Rectal smooth muscle tissue (tissue), 1 donor: ENCODE results near the gene PPT2.
A peak's percentile ranks its signal among the peaks of the same experiment; 100 is the strongest.

ENCODE experiments used
- H3K27ac ChIP-seq: one replicate; pipeline ENCODE4 v1.7.0; 2013; ENCODE audit warnings: low read depth, low read length, inconsistent platforms
- H3K27me3 ChIP-seq: one replicate; pipeline ENCODE4 v1.7.0; 2013; ENCODE audit warnings: low read length; ENCODE audit not compliant: control insufficient read depth, insufficient read depth
- H3K36me3 ChIP-seq: one replicate; pipeline ENCODE4 v1.7.0; 2013; ENCODE audit warnings: low read length; ENCODE audit not compliant: control insufficient read depth, insufficient read depth
- H3K4me1 ChIP-seq: one replicate; pipeline ENCODE4 v1.7.0; 2013; ENCODE audit warnings: low read length; ENCODE audit not compliant: control insufficient read depth, insufficient read depth
- H3K4me3 ChIP-seq: one replicate; pipeline ENCODE4 v1.7.0; 2013; ENCODE audit warnings: low read length
- H3K9ac ChIP-seq: one replicate; pipeline ENCODE4 v1.7.0; 2013; ENCODE audit warnings: low read length

Gene PPT2

DNA sequence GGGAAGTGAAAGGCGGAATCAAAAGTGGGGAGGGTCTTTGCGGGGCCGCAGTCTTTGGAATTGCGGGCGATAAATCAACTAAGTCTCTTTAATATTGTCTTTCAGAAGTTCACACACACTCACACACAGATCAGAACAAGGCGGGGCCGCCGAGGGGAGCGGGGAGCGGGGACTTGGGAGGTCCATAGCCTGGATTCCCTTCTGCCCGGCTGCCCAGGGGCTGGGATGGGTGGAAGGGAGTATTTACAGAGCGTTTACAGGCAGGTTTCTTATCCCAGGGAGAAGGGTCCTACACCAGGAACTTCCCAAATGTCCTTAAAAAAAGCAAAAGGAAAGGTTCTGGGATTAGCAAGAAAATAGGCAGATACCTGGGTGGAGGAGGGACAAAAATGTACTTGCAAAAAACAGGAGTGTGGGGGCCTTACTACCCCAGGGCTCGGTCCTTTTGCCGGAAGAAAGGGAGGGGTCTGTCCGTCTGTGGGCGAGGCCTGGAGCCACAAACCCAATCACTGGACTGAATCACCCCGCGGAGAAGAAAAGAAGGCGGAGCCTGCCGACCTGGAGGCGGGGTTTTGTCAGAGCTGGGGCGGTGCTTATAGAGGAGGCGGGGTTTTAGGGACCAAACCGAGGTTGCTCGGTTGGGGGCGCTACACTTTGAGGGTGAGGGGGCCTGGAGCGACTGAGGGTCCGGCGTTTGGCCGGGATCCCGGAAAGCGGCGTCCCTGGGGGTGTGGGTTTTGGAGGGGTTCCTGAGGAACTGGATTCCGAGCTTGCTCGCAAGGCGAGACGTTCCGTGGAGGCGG lies 5.5 kb upstream of the PPT2 start:
- no peak overlapping the region for H3K27ac ChIP-seq
- no peak overlapping the region for H3K9ac ChIP-seq
- H3K36me3 ChIP-seq: peaks cover 2% of the 10 kb centered on the region
- peaks cover 2% of the 10 kb centered on the region for H3K27me3 ChIP-seq
- H3K4me3 ChIP-seq: peak overlapping the region; percentile 18
- peaks cover 12% of the 10 kb centered on the region for H3K4me1 ChIP-seq

DNA sequence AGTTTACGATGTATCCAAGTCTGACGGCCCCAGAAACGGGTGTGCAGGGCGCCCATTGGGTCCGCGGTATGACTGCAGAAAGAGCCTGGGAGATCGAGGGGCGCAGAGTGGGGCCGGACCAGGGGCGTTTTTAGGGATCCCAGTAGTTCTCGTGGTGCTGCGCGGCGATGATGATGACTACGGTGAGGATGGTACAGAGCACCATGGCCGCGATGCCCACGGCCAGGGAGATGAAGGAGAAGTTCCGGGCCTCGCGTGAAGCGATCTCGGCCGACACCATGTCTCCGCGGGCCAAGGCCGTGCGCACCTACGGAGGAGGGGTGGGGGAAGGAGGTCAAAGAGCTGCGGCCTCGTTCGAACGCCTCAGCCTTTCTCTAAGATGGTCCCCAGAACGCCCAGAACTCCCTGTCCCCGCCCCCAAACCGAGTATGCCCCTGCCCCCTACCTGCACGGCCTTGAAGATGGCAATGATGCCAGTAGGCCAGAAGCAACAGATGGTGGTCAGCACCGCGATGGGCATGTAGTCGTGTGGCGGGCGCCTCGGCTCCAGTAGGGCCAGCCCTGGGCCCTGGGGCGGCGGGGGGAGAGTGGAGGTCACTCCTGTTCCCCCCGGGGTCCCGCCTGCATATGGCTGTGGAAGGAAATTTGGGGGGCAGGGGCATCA lies 4.7 kb upstream of the PPT2 start:
- no peak overlapping the region for H3K27ac ChIP-seq
- H3K4me1 ChIP-seq: peaks cover 12% of the 10 kb centered on the region
- H3K36me3 ChIP-seq: peaks cover 2% of the 10 kb centered on the region
- no peak overlapping the region for H3K4me3 ChIP-seq
- peaks cover 2% of the 10 kb centered on the region for H3K27me3 ChIP-seq
- H3K9ac ChIP-seq: no peak overlapping the region

DNA sequence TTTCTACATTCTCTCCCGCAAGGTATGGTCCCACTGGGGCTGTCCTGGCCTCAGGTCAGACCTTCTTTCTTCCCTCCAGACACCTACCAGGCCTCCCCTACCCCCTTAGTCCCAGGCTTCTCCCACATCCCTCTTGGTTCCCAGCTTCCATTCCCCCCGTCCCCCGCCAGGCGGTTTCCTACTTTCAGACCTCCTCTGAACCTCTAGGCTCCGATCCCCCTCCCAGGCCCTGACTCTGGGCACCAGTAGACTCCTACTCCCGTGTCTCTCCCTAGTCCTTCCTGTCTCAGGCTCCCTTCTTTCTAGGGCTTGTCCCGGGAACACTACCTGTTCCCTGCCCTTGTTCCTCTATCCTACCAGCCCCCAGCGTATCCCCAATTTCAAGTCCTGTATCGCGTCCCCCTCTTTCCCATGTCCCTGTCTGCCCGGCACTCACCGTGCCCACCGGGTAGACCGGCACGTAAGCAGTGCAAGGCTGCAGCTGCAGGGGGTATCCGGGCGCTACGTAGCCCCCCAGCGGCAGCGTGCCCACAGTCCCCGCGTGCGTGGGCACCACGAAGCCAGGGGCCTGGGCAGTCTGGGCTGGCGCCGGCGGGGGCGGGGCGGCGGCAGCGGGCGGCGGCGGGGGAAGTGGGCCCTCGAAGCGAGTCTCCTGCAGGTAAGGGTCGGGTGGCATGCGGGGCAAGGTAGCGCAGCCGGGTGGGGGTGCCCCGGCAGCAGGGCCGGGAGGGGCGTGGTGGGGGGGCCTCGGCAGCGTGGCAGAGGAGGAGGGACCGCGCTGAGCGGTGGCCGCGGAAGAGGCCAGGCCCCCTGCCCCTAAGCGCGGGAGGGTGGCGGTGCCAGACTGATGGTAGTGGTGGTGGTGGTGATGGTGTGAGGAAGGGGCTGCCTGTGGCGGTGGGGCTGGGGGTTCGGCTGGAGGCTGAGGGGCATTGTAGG lies 3.7 kb upstream of the PPT2 start:
- peak overlapping the region; percentile 68 for H3K4me3 ChIP-seq
- H3K4me1 ChIP-seq: peaks cover 14% of the 10 kb centered on the region

DNA sequence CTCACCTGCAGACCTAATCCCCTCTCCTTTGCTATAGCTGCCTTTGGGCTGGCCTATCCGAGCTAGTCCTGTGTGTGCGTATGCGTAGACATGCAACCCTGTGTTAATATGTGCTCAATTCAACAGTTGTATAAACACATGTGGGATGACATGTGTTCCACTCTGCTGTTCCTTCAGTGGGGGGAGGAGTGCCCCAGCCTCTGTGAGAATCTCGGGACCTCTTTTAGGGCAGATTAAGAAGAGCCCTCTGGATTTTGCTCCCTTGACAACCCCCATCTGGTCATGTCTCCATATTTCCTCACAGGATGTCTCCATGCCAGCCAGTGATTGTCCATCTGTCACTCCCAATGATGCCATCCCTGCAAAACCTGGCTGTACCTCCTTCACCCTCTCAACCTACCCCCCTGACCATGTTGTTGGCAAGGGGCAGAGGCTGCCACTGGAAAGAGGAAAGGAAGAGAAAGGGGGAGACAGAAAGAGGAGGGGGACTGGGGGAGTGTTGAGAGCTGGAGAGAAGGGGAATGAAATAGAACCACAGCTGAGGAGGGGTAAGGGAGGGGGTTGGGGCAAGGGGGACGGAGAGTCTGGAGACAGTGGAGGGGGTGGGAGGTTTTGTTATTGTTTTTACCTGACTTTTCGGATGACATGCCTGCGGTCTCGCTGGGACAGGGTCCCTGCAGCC lies 2.6 kb upstream of the PPT2 start:
- Histone ChIP-seq H3K9ac (no peak overlapping the region), H3K4me3 (peak overlapping the region; percentile 68), H3K27ac (peak overlapping the region; percentile 15), H3K4me1 (peaks cover 17% of the 10 kb centered on the region), H3K27me3 (peaks cover 2% of the 10 kb centered on the region), H3K36me3 (peaks cover 2% of the 10 kb centered on the region)

More for the DNA sequence above, 3.7 kb upstream of the PPT2 start:
- Histone ChIP-seq H3K27me3 (peaks cover 2% of the 10 kb centered on the region), H3K9ac (no peak overlapping the region), H3K36me3 (peaks cover 2% of the 10 kb centered on the region), H3K27ac (no peak overlapping the region)

DNA sequence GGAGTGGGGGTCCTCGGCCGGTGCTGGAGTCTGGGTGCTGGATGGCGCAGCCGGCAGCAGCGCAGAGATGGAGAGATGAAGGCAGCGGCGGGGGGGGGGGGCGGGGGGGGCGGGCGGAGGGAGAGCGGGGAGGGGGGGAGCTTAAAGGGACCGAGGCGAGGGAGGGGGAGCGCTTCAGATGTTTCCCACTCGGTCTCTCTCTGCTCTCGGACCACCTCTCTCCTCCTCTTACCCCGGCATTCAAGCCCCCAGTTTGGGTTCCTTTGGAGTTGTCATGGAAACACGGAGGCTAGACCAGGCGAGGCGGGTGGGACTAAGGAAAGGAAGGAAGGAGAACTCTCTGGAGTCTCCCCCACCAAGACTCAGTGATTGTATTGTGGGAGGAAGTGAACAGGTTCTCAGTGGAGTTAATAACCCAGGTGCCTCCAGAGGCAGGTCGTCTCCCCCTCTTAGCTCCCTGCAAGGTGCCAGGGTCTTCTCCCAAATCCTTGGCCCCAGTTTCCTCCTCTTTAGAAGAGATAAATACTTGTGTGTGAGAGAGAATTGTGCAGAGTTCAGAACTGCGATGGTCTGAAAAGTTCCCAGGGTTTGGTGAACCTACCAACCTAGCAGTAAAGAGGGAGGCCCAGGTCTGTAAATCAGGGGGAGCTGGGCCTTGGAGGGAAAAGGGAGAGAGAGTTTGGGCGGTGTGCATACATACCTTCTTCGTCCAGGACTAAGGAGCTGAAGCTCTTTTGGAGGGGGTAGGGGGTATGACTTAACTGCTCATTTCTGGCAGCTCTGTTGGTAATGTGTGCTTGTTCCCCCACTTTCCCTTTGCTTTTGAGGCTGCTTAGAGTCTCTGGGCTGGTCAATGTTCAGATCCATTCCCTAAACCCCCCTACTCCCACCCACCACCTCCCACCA lies 1.8 kb upstream of the PPT2 start, which contains the start of gene PRRT1:
Gene PRRT1, minus strand, starts transcription at position 77 of the 906 bp plus-strand sequence. CDS start 112 bp downstream, outside the sequence.
- Histone ChIP-seq H3K9ac (no peak within 1 kb of the TSS), H3K27ac (peak within 1 kb of the TSS; percentile 91), H3K4me1 (peaks cover 17% of the 10 kb centered on the region), H3K36me3 (peaks cover 2% of the 10 kb centered on the region), H3K4me3 (peak within 1 kb of the TSS; percentile 88), H3K27me3 (peaks cover 2% of the 10 kb centered on the region)

DNA sequence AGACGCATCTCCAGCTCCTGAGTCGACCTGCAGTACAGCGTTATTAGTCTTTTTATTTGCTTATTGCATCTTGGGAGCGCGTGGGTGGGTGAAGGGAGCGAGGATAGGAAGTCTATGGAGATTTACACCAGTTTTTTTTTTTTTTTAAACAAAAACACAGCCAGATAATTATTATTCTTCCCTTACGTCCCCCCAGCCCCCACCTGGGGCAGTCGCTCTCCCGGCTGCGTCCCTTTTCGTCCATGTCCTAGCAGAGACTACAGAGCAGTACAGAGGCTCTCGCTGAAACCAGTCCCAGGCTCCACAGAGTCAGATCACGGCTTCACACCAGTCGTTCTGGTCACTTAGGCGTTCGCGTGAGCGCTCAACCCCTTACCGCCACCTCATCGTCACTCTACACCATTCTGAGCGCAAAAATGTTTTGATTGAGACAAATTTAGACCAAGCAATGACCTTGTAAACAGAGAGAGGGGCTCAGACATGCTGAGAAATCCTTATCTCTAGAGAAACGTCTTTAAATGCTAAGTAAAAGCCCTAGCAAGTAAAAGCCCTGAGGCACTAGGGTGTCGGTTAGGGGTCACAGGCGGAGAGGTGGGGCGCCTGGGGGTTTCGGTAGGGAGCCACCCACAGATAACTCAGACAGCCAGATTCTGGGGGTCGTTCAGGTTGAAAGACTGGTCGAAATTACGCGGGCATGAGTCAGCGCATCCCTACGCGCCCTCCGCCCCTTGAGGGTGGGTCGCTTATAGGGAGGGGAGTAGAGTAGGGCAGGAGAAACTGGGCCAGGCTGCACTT lies 975 bp upstream of the PPT2 start:
- Histone ChIP-seq H3K4me1 (peaks cover 17% of the 10 kb centered on the region), H3K27me3 (no peaks in the 10 kb centered on the region)

DNA sequence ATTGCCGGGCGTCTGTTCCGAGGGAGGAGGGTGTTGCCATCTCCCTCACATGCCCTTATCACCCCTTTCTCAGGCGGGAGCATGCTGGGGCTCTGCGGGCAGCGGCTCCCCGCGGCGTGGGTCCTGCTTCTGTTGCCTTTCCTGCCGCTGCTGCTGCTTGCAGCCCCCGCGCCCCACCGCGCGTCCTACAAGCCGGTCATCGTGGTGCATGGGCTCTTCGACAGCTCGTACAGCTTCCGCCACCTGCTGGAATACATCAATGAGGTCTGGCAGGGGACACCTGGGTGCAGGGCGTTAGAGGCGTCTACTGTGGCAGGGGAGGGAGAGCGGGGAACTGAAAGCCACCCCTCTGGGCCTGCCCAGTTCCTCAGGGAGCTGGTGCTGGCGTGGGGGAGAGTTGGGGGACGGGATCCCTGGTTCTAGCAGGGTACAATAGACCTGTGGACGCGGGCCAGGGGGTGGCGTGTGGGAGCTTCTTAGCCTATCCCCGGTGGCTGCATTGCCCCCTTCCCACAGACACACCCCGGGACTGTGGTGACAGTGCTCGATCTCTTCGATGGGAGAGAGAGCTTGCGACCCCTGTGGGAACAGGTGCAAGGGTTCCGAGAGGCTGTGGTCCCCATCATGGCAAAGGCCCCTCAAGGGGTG lies 697 bp downstream of the PPT2 start:
- peak overlapping the region; percentile 79 for H3K9ac ChIP-seq
- H3K27me3 ChIP-seq: no peaks in the 10 kb centered on the region
- peak overlapping the region; percentile 88 for H3K4me3 ChIP-seq
- peaks cover 17% of the 10 kb centered on the region for H3K4me1 ChIP-seq
- peaks cover 10% of the 10 kb centered on the region for H3K36me3 ChIP-seq
- peak overlapping the region; percentile 91 for H3K27ac ChIP-seq

More for the DNA sequence above, 975 bp upstream of the PPT2 start:
- Histone ChIP-seq H3K36me3 (peaks cover 6% of the 10 kb centered on the region), H3K4me3 (peak overlapping the region; percentile 88), H3K9ac (no peak overlapping the region), H3K27ac (peak overlapping the region; percentile 91)

DNA sequence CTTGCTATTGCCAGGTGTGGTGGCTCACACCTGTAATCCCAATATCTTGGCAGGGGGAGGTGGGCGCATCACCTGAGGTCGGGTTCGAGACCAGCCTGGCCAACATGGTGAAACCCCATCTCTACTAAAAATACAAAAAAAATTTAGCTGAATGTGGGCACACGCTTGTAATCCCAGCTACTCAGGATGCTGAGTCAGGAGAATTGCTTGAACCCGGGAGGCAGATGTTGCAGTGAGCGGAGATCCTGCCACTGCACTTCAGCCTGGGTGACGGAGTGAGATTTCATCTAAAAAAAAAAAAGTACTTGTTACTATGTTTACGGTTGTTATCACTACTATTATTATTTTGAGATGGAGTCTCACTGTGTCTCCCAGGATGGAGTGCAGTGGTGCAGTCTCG lies 3.0 kb downstream of the PPT2 start:
- H3K4me1 ChIP-seq: peaks cover 9% of the 10 kb centered on the region

DNA sequence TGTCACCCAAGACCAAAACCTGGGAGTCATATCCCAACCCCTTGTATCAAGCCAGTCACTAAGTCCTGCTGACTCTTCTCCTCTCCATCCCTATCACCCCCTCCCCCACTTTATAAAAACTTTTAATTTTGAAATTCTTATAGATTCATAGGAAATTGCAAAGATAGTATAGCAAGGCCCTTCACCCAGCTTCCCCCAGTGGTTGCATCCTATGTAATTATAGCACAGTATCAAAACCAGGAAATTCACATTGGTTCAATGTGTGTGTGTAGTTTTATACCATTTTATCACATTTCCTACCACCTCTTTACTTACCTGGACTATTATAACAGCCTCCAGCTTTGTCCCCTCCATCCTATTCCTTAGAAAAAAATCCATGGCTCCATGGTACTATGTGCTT lies 4.1 kb downstream of the PPT2 start:
- Histone ChIP-seq H3K4me3 (no peak overlapping the region), H3K9ac (no peak overlapping the region), H3K27ac (no peak overlapping the region), H3K4me1 (peaks cover 5% of the 10 kb centered on the region), H3K36me3 (peaks cover 16% of the 10 kb centered on the region), H3K27me3 (no peaks in the 10 kb centered on the region)

More for the DNA sequence above, 3.0 kb downstream of the PPT2 start:
- Histone ChIP-seq H3K4me3 (no peak overlapping the region), H3K27ac (no peak overlapping the region), H3K9ac (no peak overlapping the region), H3K27me3 (no peaks in the 10 kb centered on the region), H3K36me3 (peaks cover 10% of the 10 kb centered on the region)

DNA sequence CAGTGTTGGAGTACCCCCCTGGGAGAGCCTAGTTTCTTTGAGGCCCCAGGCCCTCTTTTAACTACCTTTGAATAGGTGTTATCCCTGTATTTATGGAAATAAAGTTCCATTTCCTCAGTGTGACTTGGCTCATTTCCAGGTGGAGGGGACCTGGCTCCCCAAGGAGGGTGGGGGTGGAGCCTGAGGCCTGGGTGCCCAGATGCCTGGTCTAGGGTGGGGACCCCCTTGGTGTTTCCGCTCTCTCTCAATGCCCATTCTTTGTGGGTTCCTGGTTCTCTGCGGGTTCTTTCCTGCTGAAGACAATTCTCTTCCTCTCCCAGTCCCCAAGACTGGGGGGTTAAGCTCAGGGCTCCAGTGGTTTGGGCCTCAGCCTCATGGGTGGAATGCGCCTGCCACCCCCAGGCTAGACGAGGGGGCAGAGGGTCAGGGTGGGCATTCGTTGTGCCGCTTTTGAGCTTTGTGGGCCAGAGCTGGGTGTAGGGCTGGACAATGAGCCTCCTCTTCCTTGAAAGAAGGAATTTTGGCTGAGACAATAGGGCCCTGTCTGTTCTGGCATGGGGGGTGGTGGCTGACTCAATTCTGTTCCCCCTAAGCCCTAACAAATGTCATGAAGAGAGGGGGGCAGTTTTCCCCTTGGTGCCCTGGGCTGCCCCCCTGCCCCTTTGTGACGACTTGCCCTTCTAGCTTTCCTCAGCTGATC lies 9.8 kb downstream of the PPT2 start:
- peak overlapping the region; percentile 61 for H3K27ac ChIP-seq
- H3K4me1 ChIP-seq: no peaks in the 10 kb centered on the region
- H3K27me3 ChIP-seq: no peaks in the 10 kb centered on the region
- H3K9ac ChIP-seq: no peak overlapping the region
- peaks cover 20% of the 10 kb centered on the region for H3K36me3 ChIP-seq
- H3K4me3 ChIP-seq: no peak overlapping the region
